Activated gamma-delta T cell treated with Interleukin-2 at 50 U/mL for 16 hours (primary cell): ENCODE data around the gene HELB.

ENCODE experiments used
- DNase-seq: peaks from one replicate; pipeline ENCODE4 v3.0.0-alpha.2; 2020

Gene HELB

GRCh38 chr12:66304296-66304900, 2.1 kb downstream of the HELB start:
- no peak for DNase-seq

DNA sequence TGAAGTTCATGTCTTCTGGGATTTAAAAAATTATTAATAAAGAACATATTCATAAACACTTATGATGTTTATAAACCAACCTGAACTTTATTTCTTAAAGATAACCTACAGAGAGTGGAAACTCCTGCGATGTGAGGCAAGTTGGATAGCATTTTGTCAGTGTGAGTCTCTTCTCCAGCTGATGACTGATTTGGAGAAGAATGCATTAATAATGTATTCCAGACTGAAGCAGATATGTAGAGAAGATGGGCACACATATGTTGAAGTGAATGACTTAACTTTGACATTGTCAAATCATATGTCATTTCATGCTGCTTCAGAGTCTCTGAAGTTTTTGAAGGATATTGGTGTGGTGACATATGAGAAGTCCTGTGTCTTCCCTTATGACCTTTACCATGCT, 7.3 kb downstream of the HELB start:
- DNase-seq: no peak

DNA sequence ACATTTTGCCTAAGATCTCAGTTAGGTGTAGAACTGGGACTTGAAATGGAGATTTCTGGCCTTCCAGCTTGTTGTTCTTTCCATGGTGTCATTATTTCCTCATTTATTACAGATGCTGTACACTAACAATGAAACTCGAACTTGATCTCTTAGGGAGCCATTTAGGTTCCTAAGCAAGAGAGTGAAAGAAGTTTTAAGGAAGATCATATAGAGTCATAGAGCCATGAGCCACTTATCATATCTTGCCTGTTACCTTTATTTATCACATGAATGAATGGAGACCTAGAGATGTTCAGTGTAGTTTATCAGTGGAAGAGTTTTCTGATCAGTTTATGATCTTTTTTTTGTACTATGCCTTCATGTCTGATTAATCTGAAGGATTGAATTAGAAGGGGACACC, 9.9 kb downstream of the HELB start:
- DNase-seq: no peak

GRCh38 chr12:66314278-66314677, 12.0 kb downstream of the HELB start:
- DNase-seq: no peak

DNA sequence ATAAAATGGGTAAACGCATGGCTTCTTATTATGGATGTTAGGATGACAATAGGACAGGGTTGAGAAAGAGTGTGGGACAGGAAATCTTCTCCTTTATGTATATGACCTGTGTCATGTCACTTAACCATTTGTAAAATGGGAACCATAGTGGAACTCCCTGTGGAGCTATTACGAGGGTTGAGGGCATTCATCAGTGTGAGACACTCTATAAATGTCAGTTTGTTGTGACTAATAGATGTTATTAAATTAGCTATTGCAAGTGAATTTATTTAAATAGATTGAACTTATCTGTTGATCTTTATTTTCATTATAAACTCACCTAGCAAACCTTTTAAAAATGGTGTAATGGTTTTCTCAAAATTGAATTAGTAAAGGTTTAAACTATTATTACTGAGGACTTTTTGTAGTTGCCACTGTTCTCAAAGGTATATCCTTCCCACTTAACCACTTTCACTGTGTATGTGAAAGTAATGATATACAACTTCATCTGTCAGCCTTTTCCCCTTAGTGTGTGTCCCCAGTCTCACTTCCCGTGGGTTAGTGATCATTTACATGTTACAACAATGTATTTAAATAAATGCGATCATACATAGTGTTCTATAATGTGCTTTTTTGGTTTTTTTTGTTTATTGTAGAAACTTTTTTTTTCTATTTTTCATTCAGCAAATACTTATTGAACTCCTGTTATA, 17.1 kb downstream of the HELB start:
- DNase-seq: no peak

- no peak for DNase-seq
These were observed 18.7 kb downstream of the HELB start for GRCh38 chr12:66320996-66321395.

- no peak for DNase-seq
These were observed 19.1 kb downstream of the HELB start for GRCh38 chr12:66321435-66321834.

GRCh38 chr12:66323017-66323416, 20.7 kb downstream of the HELB start:
- DNase-seq: no peak

- no peak for DNase-seq
These were observed 27.6 kb downstream of the HELB start for GRCh38 chr12:66329941-66330340.

- no peak for DNase-seq
These were observed 28.7 kb downstream of the HELB start for GRCh38 chr12:66331016-66331415.

DNA sequence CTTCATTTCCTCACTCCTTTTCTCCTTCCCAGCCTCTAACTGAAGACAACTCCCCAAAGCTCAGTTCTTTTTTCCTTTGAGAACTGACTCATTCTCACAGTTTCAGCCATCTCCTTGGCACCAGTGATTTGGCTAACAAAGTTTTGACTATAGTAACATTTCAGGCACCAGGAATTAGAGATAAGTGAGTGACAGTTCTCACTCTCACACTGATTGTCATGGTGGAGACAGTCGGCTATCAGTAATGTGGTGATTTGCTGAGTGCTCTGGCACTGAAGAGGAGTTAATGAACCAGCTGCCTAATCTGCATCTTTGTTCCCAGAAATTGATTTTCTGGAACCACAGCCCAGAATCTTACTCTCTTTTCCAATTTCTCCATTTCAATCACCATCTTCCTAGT, 29.5 kb downstream of the HELB start:
- DNase-seq: no peak

GRCh38 chr12:66335746-66336145, 33.5 kb downstream of the HELB start:
- no peak for DNase-seq

GRCh38 chr12:66337381-66338010, 35.2 kb downstream of the HELB start:
- DNase-seq: no peak

DNA sequence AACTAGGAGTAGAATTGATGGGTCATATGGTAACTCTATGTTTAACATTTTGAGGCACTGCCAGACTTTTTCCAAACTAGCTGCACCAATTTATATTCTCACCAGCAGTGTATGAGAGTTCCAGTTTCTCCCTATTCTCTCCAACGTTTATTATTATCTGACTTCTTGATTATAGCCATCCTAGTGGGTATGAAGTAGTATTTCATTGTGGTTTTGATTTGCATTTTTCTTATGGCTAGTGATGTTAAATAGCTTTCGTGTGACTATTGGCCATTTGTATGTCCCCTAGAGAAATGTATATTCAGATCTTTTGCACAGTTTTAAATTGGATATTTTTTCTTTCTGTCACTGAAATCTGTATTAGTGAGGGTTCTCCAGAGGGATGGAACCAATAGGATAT, 37.8 kb downstream of the HELB start:
- no peak for DNase-seq

GRCh38 chr12:66341126-66341525, 38.8 kb downstream of the HELB start:
- no peak for DNase-seq

DNA sequence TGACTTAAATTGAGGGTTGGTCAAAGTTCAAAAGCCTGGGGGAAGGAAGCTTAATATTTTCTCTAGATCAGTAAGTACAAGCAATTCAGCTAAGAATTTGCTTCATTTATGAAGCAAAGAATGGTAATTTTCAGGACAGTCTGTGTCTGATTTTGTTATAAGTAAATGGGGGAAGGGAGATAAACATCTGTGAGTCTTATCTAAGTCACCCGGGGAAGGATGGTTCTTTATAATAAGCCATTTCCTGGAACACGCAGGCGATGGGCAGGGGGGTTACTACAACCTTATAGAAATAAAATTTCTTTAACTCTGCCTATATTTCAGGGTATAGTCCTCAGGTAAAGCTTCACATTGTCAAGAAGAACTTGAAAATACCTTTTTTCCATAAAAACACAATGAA, 42.9 kb downstream of the HELB start:
- DNase-seq: no peak

GRCh38 chr12:66345956-66346355, 43.7 kb downstream of the HELB start:
- DNase-seq: no peak

DNA sequence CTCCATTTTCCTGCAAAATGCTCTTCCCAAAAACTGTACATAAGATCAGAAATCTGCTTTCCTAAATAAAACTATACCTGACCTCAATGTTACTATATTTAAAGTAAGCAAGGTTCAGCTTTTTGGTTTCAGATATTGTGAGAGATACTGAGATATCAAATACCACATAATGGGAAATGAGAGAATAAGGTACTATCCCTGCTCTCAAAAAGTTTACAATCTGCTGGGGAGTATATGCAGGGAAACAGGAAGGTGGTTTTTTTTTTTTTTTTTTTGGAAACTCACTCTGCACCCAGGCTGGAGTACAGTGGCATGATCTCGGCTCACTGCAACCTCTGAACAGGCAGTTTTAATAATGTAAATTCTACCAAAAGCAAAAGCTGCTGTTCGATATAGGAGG, 49.0 kb downstream of the HELB start:
- DNase-seq: no peak

- DNase-seq: no peak
These were observed 49.9 kb downstream of the HELB start for GRCh38 chr12:66352197-66352596.

- DNase-seq: no peak
These were observed 50.6 kb downstream of the HELB start for GRCh38 chr12:66352899-66353298.

- DNase-seq: no peak
These were observed 52.0 kb downstream of the HELB start for GRCh38 chr12:66354291-66354690.

DNA sequence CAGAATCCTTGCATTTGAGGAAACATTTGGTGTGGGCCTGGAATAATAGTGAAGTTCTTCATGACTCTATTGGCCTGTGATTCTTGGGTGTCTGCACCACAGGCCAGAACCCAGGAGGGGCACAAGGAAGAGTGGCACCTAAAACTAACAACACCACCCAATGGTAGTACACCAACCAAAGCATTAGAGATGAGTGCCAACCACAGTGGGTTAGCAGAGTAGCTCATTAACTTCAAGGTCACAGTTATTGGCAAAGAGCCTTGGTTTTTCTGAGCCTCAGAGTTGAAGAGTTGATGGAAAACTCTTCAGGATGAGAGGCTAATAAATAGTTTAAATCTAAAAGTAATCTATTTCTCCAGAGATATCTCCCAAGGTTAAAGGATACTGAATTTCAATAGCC, 57.0 kb downstream of the HELB start:
- DNase-seq: no peak

DNA sequence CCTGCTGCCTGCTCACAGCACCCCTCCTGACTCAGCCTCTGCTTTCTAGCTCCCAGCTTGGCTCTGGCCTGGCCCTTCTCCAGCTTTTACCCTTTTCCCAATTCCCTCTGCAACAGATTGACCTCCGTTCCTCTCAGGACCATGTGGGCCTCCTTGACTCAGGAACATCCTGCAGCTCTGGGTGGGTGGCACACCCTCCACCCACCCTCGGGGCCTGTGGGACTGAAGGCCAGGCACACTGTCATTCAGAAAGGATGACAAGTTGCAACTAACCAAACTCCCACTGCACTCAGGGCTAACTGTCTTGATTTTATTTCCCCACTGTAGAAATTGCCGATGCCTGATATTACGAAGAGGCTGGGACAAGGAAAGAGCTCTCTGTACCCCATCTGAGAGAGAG, 59.4 kb downstream of the HELB start:
- no peak for DNase-seq

DNA sequence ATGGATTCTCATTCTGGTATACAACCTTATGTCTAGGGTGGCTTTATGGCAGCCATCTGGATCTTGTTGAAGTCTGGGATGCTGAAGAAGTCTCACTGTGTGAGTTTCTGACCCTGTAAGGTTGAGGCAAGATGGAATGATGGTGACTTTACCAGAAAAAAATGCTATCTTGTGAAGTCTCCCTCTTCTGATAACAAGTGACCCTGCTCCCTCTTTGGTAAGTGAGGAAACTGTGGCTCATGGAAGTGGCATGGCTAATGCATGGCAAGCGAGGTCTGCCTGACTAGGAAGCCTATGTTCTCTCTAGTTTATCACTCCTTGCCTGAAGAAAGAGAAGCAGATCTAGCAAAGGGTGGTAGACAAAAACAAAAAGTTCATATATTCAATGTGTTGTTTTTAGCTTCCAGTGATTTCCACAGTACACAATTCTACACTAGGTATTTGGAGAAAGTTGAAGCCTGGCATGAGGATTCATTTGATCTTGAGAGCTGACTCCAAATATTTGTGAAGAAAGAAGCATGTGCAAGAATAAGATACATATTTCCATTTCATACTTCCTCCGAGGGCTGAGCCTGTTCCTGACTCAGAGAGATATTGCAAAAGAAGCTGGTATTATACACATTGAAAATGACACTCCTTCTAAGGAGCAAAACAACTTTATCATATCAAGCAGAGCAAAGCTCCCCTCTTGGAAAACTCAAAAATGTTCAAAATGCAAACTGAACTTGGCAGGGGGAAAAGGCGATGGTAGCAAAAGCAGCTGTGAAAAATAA, 63.6 kb downstream of the HELB start:
- DNase-seq: no peak
